HG03354 (cell line): ENCODE data around the gene LSAMP.

Experiments
- ATAC-seq: cut with Tn5 transposase; IDR thresholded peaks from one replicate; pipeline ENCODE4 v1.9.1; 2021; ENCODE audit warnings: mild to moderate bottlenecking; ENCODE audit not compliant: unreplicated experiment, poor library complexity, severe bottlenecking

LSAMP gene

GRCh38 chr3:116039651-116039985 is 405.7 kb downstream of the LSAMP start:
- ATAC-seq = no peak

GRCh38 chr3:116038968-116039650 is 406.2 kb downstream of the LSAMP start:
- ATAC-seq = no peak

- peak; percentile 98 for ATAC-seq
Observed at GRCh38 chr3:116037954-116038911, 407.1 kb downstream of the LSAMP start.

- no peak for ATAC-seq
Observed at GRCh38 chr3:116035429-116035828, 409.9 kb downstream of the LSAMP start.

- no peak for ATAC-seq
Observed at GRCh38 chr3:116034794-116035193, 410.5 kb downstream of the LSAMP start.

GRCh38 chr3:116034086-116034485 is 411.2 kb downstream of the LSAMP start:
- no peak for ATAC-seq

- ATAC-seq = no peak
Observed at GRCh38 chr3:116033516-116033915, 411.8 kb downstream of the LSAMP start.

- ATAC-seq = no peak
Observed at GRCh38 chr3:116032176-116032575, 413.1 kb downstream of the LSAMP start.

GRCh38 chr3:116030131-116030850 is 415.0 kb downstream of the LSAMP start:
- ATAC-seq = no peak

GRCh38 chr3:116029266-116029665 is 416.0 kb downstream of the LSAMP start:
- ATAC-seq = no peak

GRCh38 chr3:116028157-116028556 is 417.1 kb downstream of the LSAMP start:
- no peak for ATAC-seq

- ATAC-seq = peak; percentile 8
Observed at GRCh38 chr3:116020989-116021388, 424.3 kb downstream of the LSAMP start.

- ATAC-seq = peak; percentile 67
Observed at GRCh38 chr3:116020495-116020894, 424.8 kb downstream of the LSAMP start.

GRCh38 chr3:116019254-116019763 is 426.0 kb downstream of the LSAMP start:
- ATAC-seq = no peak

- no peak for ATAC-seq
Observed at GRCh38 chr3:116018646-116019045, 426.6 kb downstream of the LSAMP start.

- ATAC-seq = no peak
Observed at GRCh38 chr3:116015931-116016330, 429.4 kb downstream of the LSAMP start.

- no peak for ATAC-seq
Observed at GRCh38 chr3:116007000-116007399, 438.3 kb downstream of the LSAMP start.

- no peak for ATAC-seq
Observed at GRCh38 chr3:116005404-116005803, 439.9 kb downstream of the LSAMP start.

GRCh38 chr3:116002235-116002634 is 443.1 kb downstream of the LSAMP start:
- ATAC-seq = no peak

GRCh38 chr3:116001151-116001621 is 444.1 kb downstream of the LSAMP start:
- ATAC-seq = no peak
